ENCODE results near the gene MARK4.
"Not testable (repeated sequence)": the region's sequence is repeated elsewhere in the genome, so short reads cannot be mapped to it uniquely, and the experiment has no call there.

MARK4 gene

GRCh38 chr19:45262570-45262969, 11.5 kb downstream of the MARK4 start:
- H3K9me3 ChIP-seq (ENCODE audit: control insufficient read depth, insufficient read depth, low read length) = no peaks in the 10 kb centered on the region
- H3K4me1 ChIP-seq (ENCODE audit: control insufficient read depth, insufficient read depth, low read length) = no peaks in the 10 kb centered on the region
- no peaks in the 10 kb centered on the region for H3K27me3 ChIP-seq (ENCODE audit: control insufficient read depth, insufficient read depth, low read length)
- H3K36me3 ChIP-seq (ENCODE audit: control insufficient read depth, insufficient read depth, low read length) = peaks cover 2% of the 10 kb centered on the region
- H3K4me3 ChIP-seq (ENCODE audit: low read depth, low read length) = no peak overlapping the region
- H3K9ac ChIP-seq (ENCODE audit: low read depth, low read length) = no peak overlapping the region

DNA sequence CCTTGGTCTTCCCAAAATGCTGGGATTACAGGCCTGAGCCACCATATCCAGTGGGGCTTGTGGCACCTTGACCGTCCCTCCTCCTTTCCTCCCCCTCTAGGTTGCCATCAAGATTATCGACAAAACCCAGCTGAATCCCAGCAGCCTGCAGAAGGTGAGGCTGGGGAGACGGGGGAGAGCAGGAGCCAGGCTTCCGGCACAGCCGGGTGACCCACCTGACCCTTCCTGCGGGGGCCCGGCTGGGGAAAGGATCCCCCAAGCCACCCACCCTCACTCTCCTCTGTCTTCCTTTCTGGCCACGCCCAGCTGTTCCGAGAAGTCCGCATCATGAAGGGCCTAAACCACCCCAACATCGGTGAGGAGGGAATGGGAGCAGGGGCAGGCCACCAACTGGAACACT, 11.9 kb downstream of the MARK4 start:
- Histone ChIP-seq H3K9ac (ENCODE audit: low read depth, low read length) (no peak overlapping the region), H3K27me3 (ENCODE audit: control insufficient read depth, insufficient read depth, low read length) (no peaks in the 10 kb centered on the region), H3K4me3 (ENCODE audit: low read depth, low read length) (no peak overlapping the region), H3K9me3 (ENCODE audit: control insufficient read depth, insufficient read depth, low read length) (no peaks in the 10 kb centered on the region), H3K36me3 (ENCODE audit: control insufficient read depth, insufficient read depth, low read length) (peaks cover 2% of the 10 kb centered on the region), H3K4me1 (ENCODE audit: control insufficient read depth, insufficient read depth, low read length) (no peaks in the 10 kb centered on the region)

GRCh38 chr19:45264781-45265317, 13.8 kb downstream of the MARK4 start:
- H3K4me3 ChIP-seq (ENCODE audit: low read depth, low read length) = no peak overlapping the region
- no peaks in the 10 kb centered on the region for H3K4me1 ChIP-seq (ENCODE audit: control insufficient read depth, insufficient read depth, low read length)
- no peak overlapping the region for H3K9ac ChIP-seq (ENCODE audit: low read depth, low read length)
- no peaks in the 10 kb centered on the region for H3K9me3 ChIP-seq (ENCODE audit: control insufficient read depth, insufficient read depth, low read length)
- no peaks in the 10 kb centered on the region for H3K27me3 ChIP-seq (ENCODE audit: control insufficient read depth, insufficient read depth, low read length)
- peaks cover 2% of the 10 kb centered on the region for H3K36me3 ChIP-seq (ENCODE audit: control insufficient read depth, insufficient read depth, low read length)

- Histone ChIP-seq H3K9me3 (ENCODE audit: control insufficient read depth, insufficient read depth, low read length) (no peaks in the 10 kb centered on the region), H3K36me3 (ENCODE audit: control insufficient read depth, insufficient read depth, low read length) (peaks cover 2% of the 10 kb centered on the region), H3K4me3 (ENCODE audit: low read depth, low read length) (no peak overlapping the region), H3K27me3 (ENCODE audit: control insufficient read depth, insufficient read depth, low read length) (no peaks in the 10 kb centered on the region), H3K4me1 (ENCODE audit: control insufficient read depth, insufficient read depth, low read length) (no peaks in the 10 kb centered on the region), H3K9ac (ENCODE audit: low read depth, low read length) (no peak overlapping the region)
Measured at GRCh38 chr19:45265375-45265774, 14.3 kb downstream of the MARK4 start.

- Histone ChIP-seq H3K36me3 (ENCODE audit: control insufficient read depth, insufficient read depth, low read length) (peaks cover 9% of the 10 kb centered on the region), H3K4me1 (ENCODE audit: control insufficient read depth, insufficient read depth, low read length) (no peaks in the 10 kb centered on the region), H3K9me3 (ENCODE audit: control insufficient read depth, insufficient read depth, low read length) (no peaks in the 10 kb centered on the region), H3K9ac (ENCODE audit: low read depth, low read length) (no peak overlapping the region), H3K27me3 (ENCODE audit: control insufficient read depth, insufficient read depth, low read length) (no peaks in the 10 kb centered on the region), H3K4me3 (ENCODE audit: low read depth, low read length) (no peak overlapping the region)
Measured at GRCh38 chr19:45267296-45267695, 16.2 kb downstream of the MARK4 start.

DNA sequence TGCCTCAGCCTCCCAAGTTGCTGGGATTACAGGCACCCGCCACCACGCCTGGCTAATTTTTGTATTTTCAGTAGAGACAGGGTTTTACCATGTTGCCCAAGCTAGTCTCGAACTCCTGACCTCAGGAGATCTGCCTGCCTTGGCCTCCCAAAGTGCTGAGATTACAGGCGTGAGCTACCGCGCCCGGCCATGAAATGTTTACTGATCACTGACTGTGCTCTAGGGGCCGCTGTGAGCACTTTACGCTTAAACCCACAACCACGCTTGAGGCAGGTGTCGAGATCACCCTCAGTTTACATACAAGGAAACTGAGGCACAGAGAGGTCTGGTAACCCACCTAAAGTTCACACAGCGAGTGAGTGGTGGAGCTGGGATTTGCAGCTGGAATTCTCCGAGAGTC, 18.9 kb downstream of the MARK4 start:
- H3K4me3 ChIP-seq (ENCODE audit: low read depth, low read length); H3K4me1 ChIP-seq (ENCODE audit: control insufficient read depth, insufficient read depth, low read length); H3K9ac ChIP-seq (ENCODE audit: low read depth, low read length); H3K9me3 ChIP-seq (ENCODE audit: control insufficient read depth, insufficient read depth, low read length); H3K27me3 ChIP-seq (ENCODE audit: control insufficient read depth, insufficient read depth, low read length): not testable (repeated sequence)
- H3K36me3 ChIP-seq (ENCODE audit: control insufficient read depth, insufficient read depth, low read length) = peaks cover 14% of the 10 kb centered on the region

DNA sequence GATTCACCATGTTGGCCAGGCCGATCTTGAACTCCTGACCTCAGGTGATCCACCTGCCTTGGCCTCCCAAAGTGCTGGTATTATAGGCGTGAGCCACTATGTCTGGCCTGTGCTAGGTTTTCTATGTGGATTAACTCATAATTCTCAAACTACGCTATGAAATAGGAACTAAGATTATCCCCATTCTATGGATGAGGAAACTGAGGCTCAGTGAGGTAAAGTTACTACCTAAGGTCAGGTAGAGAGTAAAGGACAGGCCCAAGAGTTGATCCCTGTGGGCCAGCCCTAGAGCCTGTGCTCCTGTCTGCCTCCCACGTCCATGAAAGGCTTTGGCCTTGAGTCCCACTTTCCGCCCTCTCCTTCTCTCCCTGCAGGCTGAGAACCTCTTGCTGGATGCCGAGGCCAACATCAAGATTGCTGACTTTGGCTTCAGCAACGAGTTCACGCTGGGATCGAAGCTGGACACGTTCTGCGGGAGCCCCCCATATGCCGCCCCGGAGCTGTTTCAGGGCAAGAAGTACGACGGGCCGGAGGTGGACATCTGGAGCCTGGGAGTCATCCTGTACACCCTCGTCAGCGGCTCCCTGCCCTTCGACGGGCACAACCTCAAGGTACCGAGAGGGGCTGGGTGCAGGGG, 20.1 kb downstream of the MARK4 start:
- H3K9me3 ChIP-seq (ENCODE audit: control insufficient read depth, insufficient read depth, low read length) = no peaks in the 10 kb centered on the region
- no peaks in the 10 kb centered on the region for H3K4me1 ChIP-seq (ENCODE audit: control insufficient read depth, insufficient read depth, low read length)
- no peak overlapping the region for H3K9ac ChIP-seq (ENCODE audit: low read depth, low read length)
- no peaks in the 10 kb centered on the region for H3K27me3 ChIP-seq (ENCODE audit: control insufficient read depth, insufficient read depth, low read length)
- peaks cover 21% of the 10 kb centered on the region for H3K36me3 ChIP-seq (ENCODE audit: control insufficient read depth, insufficient read depth, low read length)
- no peak overlapping the region for H3K4me3 ChIP-seq (ENCODE audit: low read depth, low read length)

GRCh38 chr19:45271735-45272108, 20.7 kb downstream of the MARK4 start:
- Histone ChIP-seq H3K9me3 (ENCODE audit: control insufficient read depth, insufficient read depth, low read length) (no peaks in the 10 kb centered on the region), H3K4me1 (ENCODE audit: control insufficient read depth, insufficient read depth, low read length) (no peaks in the 10 kb centered on the region), H3K9ac (ENCODE audit: low read depth, low read length) (no peak overlapping the region), H3K4me3 (ENCODE audit: low read depth, low read length) (no peak overlapping the region), H3K36me3 (ENCODE audit: control insufficient read depth, insufficient read depth, low read length) (peaks cover 21% of the 10 kb centered on the region), H3K27me3 (ENCODE audit: control insufficient read depth, insufficient read depth, low read length) (no peaks in the 10 kb centered on the region)

- Histone ChIP-seq H3K4me1 (ENCODE audit: control insufficient read depth, insufficient read depth, low read length) (no peaks in the 10 kb centered on the region), H3K9ac (ENCODE audit: low read depth, low read length) (no peak overlapping the region), H3K27me3 (ENCODE audit: control insufficient read depth, insufficient read depth, low read length) (no peaks in the 10 kb centered on the region), H3K9me3 (ENCODE audit: control insufficient read depth, insufficient read depth, low read length) (no peaks in the 10 kb centered on the region), H3K4me3 (ENCODE audit: low read depth, low read length) (no peak overlapping the region), H3K36me3 (ENCODE audit: control insufficient read depth, insufficient read depth, low read length) (peaks cover 22% of the 10 kb centered on the region)
Measured at GRCh38 chr19:45273521-45273855, 22.4 kb downstream of the MARK4 start.

GRCh38 chr19:45275370-45275971, 24.4 kb downstream of the MARK4 start:
- H3K4me3 ChIP-seq (ENCODE audit: low read depth, low read length) = no peak overlapping the region
- no peaks in the 10 kb centered on the region for H3K4me1 ChIP-seq (ENCODE audit: control insufficient read depth, insufficient read depth, low read length)
- H3K9ac ChIP-seq (ENCODE audit: low read depth, low read length) = no peak overlapping the region
- no peaks in the 10 kb centered on the region for H3K27me3 ChIP-seq (ENCODE audit: control insufficient read depth, insufficient read depth, low read length)
- H3K9me3 ChIP-seq (ENCODE audit: control insufficient read depth, insufficient read depth, low read length) = no peaks in the 10 kb centered on the region
- H3K36me3 ChIP-seq (ENCODE audit: control insufficient read depth, insufficient read depth, low read length) = peaks cover 29% of the 10 kb centered on the region

DNA sequence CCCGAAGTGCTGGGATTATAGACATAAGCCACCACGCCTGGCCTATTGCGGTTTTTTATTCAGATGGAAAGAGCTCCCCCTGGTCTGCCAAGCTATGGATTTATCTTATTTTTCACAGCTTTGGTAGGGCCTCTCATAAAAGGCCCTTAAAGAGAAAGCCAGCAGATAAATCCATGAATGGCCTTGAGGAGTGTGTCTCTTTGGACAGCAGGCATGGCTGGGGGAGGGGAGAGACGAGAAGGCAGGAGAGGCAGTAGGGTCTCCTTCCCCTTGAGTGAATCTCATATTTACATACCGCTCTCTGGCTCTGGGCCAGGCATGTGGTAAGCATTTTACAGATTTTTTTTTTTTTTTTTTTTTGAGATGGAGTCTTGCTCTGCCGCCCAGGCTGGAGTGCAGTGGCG, 25.2 kb downstream of the MARK4 start:
- H3K9ac ChIP-seq (ENCODE audit: low read depth, low read length) = no peak overlapping the region
- H3K4me3 ChIP-seq (ENCODE audit: low read depth, low read length) = no peak overlapping the region
- H3K4me1 ChIP-seq (ENCODE audit: control insufficient read depth, insufficient read depth, low read length) = no peaks in the 10 kb centered on the region
- peaks cover 27% of the 10 kb centered on the region for H3K36me3 ChIP-seq (ENCODE audit: control insufficient read depth, insufficient read depth, low read length)
- H3K9me3 ChIP-seq (ENCODE audit: control insufficient read depth, insufficient read depth, low read length) = no peaks in the 10 kb centered on the region
- H3K27me3 ChIP-seq (ENCODE audit: control insufficient read depth, insufficient read depth, low read length) = no peaks in the 10 kb centered on the region

DNA sequence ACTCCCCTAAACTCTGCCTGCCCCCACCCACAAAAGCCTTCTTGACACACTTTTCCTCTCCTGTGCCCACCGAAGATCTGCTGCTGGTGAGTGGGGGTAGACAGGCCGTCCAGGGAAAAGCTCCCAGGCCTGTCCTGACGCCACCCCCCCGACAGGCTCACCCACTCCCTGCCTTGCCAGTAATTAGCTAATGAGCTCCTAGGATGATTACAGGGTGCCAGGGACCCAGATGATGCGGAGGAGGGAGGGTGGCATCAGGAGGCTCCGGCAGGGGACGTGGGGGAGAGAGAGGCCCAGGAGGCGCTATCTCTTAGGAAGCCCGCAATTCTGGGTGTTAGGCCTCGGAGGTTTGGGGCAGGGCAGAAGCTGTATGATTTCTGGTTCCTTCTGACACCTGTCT, 27.0 kb downstream of the MARK4 start:
- Histone ChIP-seq H3K27me3 (ENCODE audit: control insufficient read depth, insufficient read depth, low read length) (no peaks in the 10 kb centered on the region), H3K4me3 (ENCODE audit: low read depth, low read length) (no peak overlapping the region), H3K9ac (ENCODE audit: low read depth, low read length) (no peak overlapping the region), H3K36me3 (ENCODE audit: control insufficient read depth, insufficient read depth, low read length) (peaks cover 24% of the 10 kb centered on the region), H3K4me1 (ENCODE audit: control insufficient read depth, insufficient read depth, low read length) (no peaks in the 10 kb centered on the region), H3K9me3 (ENCODE audit: control insufficient read depth, insufficient read depth, low read length) (no peaks in the 10 kb centered on the region)
